Measurements from ENCODE around the gene ISM1.

GRCh38 chr20:13211956-13212618 lies 9.0 kb upstream of the ISM1 start:
- no peak for TF ChIP-seq CTCF (IDR thresholded peaks at IDR 0.05)
- TF ChIP-seq POLR2AphosphoS5 (IDR thresholded peaks at IDR 0.05): no peak
- TF ChIP-seq POLR2A (IDR thresholded peaks at IDR 0.05): no peak
- no peak for TF ChIP-seq EP300 (IDR thresholded peaks at IDR 0.05)

Measured in stomach (tissue), 4 donors.